Measurements from ENCODE around the gene CHADL. TPM values are rescaled to one million over a fixed set of nuclear protein-coding genes. Genes with fewer than 3 reads are reported as not detected.

CHADL gene
- total and polyA plus RNA-seq, 9 of the 15 experiments (the other 6 are each of a cell fraction or from before 2014, with no cell fraction given), result not detected

DNA sequence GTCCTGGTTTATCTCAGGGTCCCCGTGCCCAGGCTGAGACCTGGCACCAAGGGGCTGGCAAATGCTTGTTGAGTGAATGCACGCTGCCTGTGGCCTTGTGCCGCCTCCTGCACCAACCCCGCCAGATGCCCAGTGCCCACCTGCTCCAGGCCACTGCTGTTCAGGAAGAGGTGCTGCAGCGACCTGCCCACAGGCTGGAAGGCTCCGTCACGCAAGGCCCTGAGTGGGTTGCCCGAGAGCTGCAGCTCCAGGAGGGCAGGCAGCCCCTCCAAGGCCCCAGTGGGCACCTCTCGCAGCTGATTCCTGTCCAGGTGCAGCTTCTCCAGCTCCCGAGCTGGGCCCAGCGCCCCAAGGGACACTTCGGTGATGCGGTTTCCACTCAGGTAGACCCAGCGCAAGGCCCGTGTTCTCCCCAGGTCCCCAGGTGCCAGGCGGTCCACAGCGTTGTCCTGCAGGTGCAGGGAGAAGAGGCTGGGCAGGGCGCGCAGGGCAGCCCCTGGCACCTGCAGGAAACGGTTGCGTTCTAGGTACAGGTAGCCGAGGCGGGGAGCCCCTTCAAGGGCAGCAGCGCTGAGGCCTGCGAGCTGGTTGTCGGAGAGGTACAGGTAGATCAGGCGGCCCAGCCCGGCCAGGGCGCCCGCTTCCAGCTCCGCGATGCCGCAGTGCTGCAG, 3.6 kb downstream of the CHADL start:
- WGBS (ENCODE audit: insufficient coverage, low coverage, missing lambda C conversion rate), result 46% methylated on average over 17 of the region's 33 CpGs
- H3K36me3 ChIP-seq (ENCODE audit: control insufficient read depth, insufficient read depth, low read length), result no peaks in the 10 kb centered on the region
- no peaks in the 10 kb centered on the region; a peak in 1 of 5 replicates for H3K27me3 ChIP-seq (ENCODE audit: control insufficient read depth in 2 of 2, insufficient read depth in 2 of 2, low read length in 2 of 2)
- H2AFZ ChIP-seq (ENCODE audit: low read depth, low read length), result no peak overlapping the region
- POLR2A ChIA-PET, result interaction anchor here (0.6 to 1.2 kb wide), 3 partner anchors 8 to 38 kb away, joined by 3 to 6 read pairs (median 3); no protein-coding TSS in a partner anchor
- no peaks in the 10 kb centered on the region for H3K79me2 ChIP-seq (ENCODE audit: control insufficient read depth, insufficient read depth, low read length)
- FAIRE-seq (no peak), DNase-seq (ENCODE audit: extremely low read depth in 1 of 4, low spot score in 3 of 4) (no peak), ATAC-seq (no peak)
- TF ChIP-seq ERF (CRISPR knock-in tag; IDR thresholded peaks at IDR 0.05) (no peak), RBBP5 (IDR thresholded peaks at IDR 0.05; ENCODE audit: borderline replicate concordance, insufficient read depth, low read length, poor library complexity, severe bottlenecking) (no peak), CBFA2T2 (conservative IDR thresholded peaks at IDR 0.05) (no peak), KDM2B (CRISPR knock-in tag; IDR thresholded peaks at IDR 0.05) (no peak), PATZ1 (CRISPR knock-in tag; IDR thresholded peaks at IDR 0.05; ENCODE audit: borderline replicate concordance) (no peak), SAP30 (IDR thresholded peaks at IDR 0.05; ENCODE audit: borderline replicate concordance, insufficient read depth, low read depth, low read length, poor library complexity, severe bottlenecking) (no peak), HDAC6 (IDR thresholded peaks at IDR 0.05; ENCODE audit: low read depth, low read length) (no peak), ZNF717 (CRISPR knock-in tag; IDR thresholded peaks at IDR 0.05) (no peak)
- CTCF ChIA-PET (ENCODE audit: low intra/inter-chr PET ratio), result interaction anchor here (0.7 kb wide), 1 partner anchor 825 kb away, joined by 3 read pairs; no protein-coding TSS in a partner anchor
- peaks cover 0 to 35% of the 10 kb centered on the region in 2 experiments; a peak in 2 of 5 replicates for H3K4me1 ChIP-seq (replicated peaks in 1 of 2; ENCODE audit: control insufficient read depth in 2 of 2, insufficient read depth in 2 of 2, low read length in 2 of 2)
- BruUV-seq (replicated peaks), result no TSS peak
- no peak overlapping the region for H3K4me2 ChIP-seq (ENCODE audit: insufficient read depth, low read length)
- H3K27ac ChIP-seq (ENCODE audit: extremely low read depth, low read depth, low read length), result no peak overlapping the region
- in situ Hi-C loops (cut with MboI) (no loop called here), intact Hi-C loops (cut with micrococcal nuclease) (no loop called here)
- no peak overlapping the region for H3K9ac ChIP-seq (ENCODE audit: insufficient read depth in 1 of 2, low read depth in 2 of 2, low read length in 2 of 2)
- no peak overlapping the region for H3K4me3 ChIP-seq
- no peaks in the 10 kb centered on the region for H4K20me1 ChIP-seq (replicated peaks; ENCODE audit: control insufficient read depth, insufficient read depth, low read length)
- H3K9me1 ChIP-seq (ENCODE audit: control insufficient read depth, insufficient read depth, low read length), result no peaks in the 10 kb centered on the region
- no peaks in the 10 kb centered on the region for H3K9me3 ChIP-seq (replicated peaks; ENCODE audit: control insufficient read depth, insufficient read depth, low read depth, low read length)
